Calu3 (cell line): ENCODE measurements around the gene CD40LG. TPM values are rescaled to one million over a fixed set of nuclear protein-coding genes. Genes with fewer than 3 reads are reported as not detected.

ENCODE experiments used
- BruUV-seq: library from RNA; stranded (reverse); fragments of 400-500 nt; replicated peaks from 2 replicates; lab custom pipeline; 2021; lab: Mats Ljungman, UMichigan
- CTCF ChIA-PET: fragments of 300-600 bp; sonication (Branson Sonifier 250); formaldehyde crosslinking; loops from one replicate; lab custom pipeline; 2022; ENCODE audit warnings: antibody characterized with exemption; lab: Charles Lee
- DNase-seq: peaks from one replicate; pipeline ENCODE4 v3.0.0; 2022
- H3K27ac Mint-ChIP-seq: one replicate; pipeline ENCODE4 v1.8.0; 2022; ENCODE audit warnings: mixed read lengths; ENCODE audit not compliant: unreplicated experiment
- H3K27me3 Mint-ChIP-seq: one replicate; pipeline ENCODE4 v1.8.0; 2022; ENCODE audit warnings: mixed read lengths; ENCODE audit not compliant: unreplicated experiment
- H3K36me3 Mint-ChIP-seq: one replicate; pipeline ENCODE4 v1.8.0; 2022; ENCODE audit warnings: mild to moderate bottlenecking, moderate library complexity, mixed read lengths; ENCODE audit not compliant: insufficient read depth, unreplicated experiment
- H3K4me1 Mint-ChIP-seq: one replicate; pipeline ENCODE4 v1.8.0; 2022; ENCODE audit warnings: mild to moderate bottlenecking, low read depth, mixed read lengths; ENCODE audit not compliant: unreplicated experiment
- H3K4me3 Mint-ChIP-seq: one replicate; pipeline ENCODE4 v1.8.0; 2022; ENCODE audit warnings: mild to moderate bottlenecking, low read depth, moderate library complexity, mixed read lengths; ENCODE audit not compliant: unreplicated experiment
- H3K9me3 Mint-ChIP-seq: one replicate; pipeline ENCODE4 v1.8.0; 2022; ENCODE audit warnings: low read depth, mixed read lengths; ENCODE audit not compliant: unreplicated experiment
- intact Hi-C: fragments of 100-400 bp; cut with micrococcal nuclease; formaldehyde crosslinking; loops from one replicate; pipeline ENCODE4 v1.10.0; 2022; ENCODE audit not compliant: unreplicated experiment
- total RNA-seq: library from RNA; stranded (reverse); gene quantifications from 2 replicates; pipeline ENCODE4 v1.2.3, GENCODE V29; 2022
- TF ChIP-seq, protein P1 (sequence below): fragments of 200-600 bp; IDR thresholded peaks from one replicate; pipeline ENCODE4 v1.8.0; 2022; ENCODE audit warnings: antibody characterized with exemption; ENCODE audit not compliant: unreplicated experiment

CD40LG gene
- total RNA-seq, 1 experiment from 2014 or later = not detected

GRCh38 chrX:136622568-136622967, 25.4 kb upstream of the CD40LG start:
- intact Hi-C loops = no loop called here
- peaks cover 26% of the 10 kb centered on the region for H3K4me1 Mint-ChIP-seq
- no peak overlapping the region for H3K27ac Mint-ChIP-seq
- TF ChIP-seq, protein P1, sequence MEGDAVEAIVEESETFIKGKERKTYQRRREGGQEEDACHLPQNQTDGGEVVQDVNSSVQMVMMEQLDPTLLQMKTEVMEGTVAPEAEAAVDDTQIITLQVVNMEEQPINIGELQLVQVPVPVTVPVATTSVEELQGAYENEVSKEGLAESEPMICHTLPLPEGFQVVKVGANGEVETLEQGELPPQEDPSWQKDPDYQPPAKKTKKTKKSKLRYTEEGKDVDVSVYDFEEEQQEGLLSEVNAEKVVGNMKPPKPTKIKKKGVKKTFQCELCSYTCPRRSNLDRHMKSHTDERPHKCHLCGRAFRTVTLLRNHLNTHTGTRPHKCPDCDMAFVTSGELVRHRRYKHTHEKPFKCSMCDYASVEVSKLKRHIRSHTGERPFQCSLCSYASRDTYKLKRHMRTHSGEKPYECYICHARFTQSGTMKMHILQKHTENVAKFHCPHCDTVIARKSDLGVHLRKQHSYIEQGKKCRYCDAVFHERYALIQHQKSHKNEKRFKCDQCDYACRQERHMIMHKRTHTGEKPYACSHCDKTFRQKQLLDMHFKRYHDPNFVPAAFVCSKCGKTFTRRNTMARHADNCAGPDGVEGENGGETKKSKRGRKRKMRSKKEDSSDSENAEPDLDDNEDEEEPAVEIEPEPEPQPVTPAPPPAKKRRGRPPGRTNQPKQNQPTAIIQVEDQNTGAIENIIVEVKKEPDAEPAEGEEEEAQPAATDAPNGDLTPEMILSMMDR = no peak
- H3K36me3 Mint-ChIP-seq = no peaks in the 10 kb centered on the region
- DNase-seq = no peak
- BruUV-seq = no TSS peak
- no peaks in the 10 kb centered on the region for H3K27me3 Mint-ChIP-seq
- no peak overlapping the region for H3K4me3 Mint-ChIP-seq
- no peaks in the 10 kb centered on the region for H3K9me3 Mint-ChIP-seq
- CTCF ChIA-PET = no interaction called here

DNA sequence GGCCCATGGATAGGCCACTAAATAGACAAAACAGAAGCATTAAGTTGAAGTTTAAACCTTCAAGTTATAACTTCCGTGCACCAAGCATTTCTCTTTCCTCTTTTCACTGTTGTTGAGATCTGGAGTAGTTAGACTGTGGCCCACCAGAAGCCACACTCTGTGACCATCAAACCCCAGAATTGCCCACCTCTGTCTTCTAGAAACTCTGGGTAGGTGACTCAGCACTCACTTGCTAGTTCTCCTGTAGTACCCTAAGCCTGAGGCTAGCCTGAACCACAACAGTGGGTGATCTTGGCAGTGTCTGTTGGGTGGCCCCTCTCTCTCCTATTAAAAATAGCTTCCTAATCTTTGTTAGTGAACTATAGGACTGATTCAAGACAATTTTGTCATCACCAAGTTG, 24.6 kb upstream of the CD40LG start:
- TF ChIP-seq, protein P1 = no peak
- CTCF ChIA-PET = no interaction called here
- no TSS peak for BruUV-seq
- Mint-ChIP-seq H3K27ac (no peak overlapping the region), H3K27me3 (no peaks in the 10 kb centered on the region), H3K4me1 (peaks cover 26% of the 10 kb centered on the region), H3K4me3 (no peak overlapping the region), H3K9me3 (no peaks in the 10 kb centered on the region), H3K36me3 (no peaks in the 10 kb centered on the region)
- intact Hi-C loops = no loop called here
- DNase-seq = no peak

GRCh38 chrX:136625246-136625645, 22.7 kb upstream of the CD40LG start:
- H3K27ac Mint-ChIP-seq = no peak overlapping the region
- BruUV-seq = no TSS peak
- CTCF ChIA-PET = no interaction called here
- H3K9me3 Mint-ChIP-seq = no peaks in the 10 kb centered on the region
- H3K27me3 Mint-ChIP-seq = no peaks in the 10 kb centered on the region
- no peaks in the 10 kb centered on the region for H3K36me3 Mint-ChIP-seq
- peaks cover 16% of the 10 kb centered on the region for H3K4me1 Mint-ChIP-seq
- TF ChIP-seq, protein P1 = no peak
- DNase-seq = no peak
- H3K4me3 Mint-ChIP-seq = no peak overlapping the region
- intact Hi-C loops = no loop called here

DNA sequence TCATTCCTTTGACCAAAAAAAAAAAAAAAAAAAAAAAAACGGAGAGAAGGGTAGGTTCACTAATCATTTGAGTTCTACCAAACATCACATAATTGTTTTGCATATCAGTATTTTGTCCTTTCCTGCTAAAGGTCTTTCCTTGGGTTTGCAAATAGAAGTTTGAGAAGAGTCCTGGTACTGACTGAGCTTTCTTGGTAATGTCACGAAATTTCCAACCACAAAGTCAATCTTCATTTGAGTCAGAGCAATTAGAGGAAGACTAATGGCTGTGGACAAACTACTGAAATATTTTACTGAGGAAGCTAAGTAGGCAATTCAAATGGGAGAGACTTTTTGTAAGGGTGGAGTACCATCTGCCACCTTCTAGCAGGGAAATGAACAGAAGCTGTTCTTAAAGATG, 21.7 kb upstream of the CD40LG start:
- Mint-ChIP-seq H3K36me3 (no peaks in the 10 kb centered on the region), H3K27me3 (no peaks in the 10 kb centered on the region), H3K4me3 (no peak overlapping the region), H3K4me1 (peaks cover 6% of the 10 kb centered on the region), H3K9me3 (no peaks in the 10 kb centered on the region), H3K27ac (no peak overlapping the region)
- BruUV-seq = no TSS peak
- intact Hi-C loops = no loop called here
- no peak for DNase-seq
- CTCF ChIA-PET = interaction anchor here (0.5 kb wide), 1 partner anchor 435 kb away, joined by 3 read pairs; no protein-coding TSS in a partner anchor
- TF ChIP-seq, protein P1 = no peak
